ENCODE measurements around the gene PRKCH. TPM values are rescaled to one million over a fixed set of nuclear protein-coding genes. Genes with fewer than 3 reads are reported as not detected.

PRKCH gene
- total and polyA plus RNA-seq, 10 of the 15 experiments (the other 5 are each of a cell fraction or from before 2014, with no cell fraction given): 10.7 to 140 (median 33.2) TPM

- TF ChIP-seq BMI1 (IDR thresholded peaks at IDR 0.05; ENCODE audit: borderline replicate concordance): no peak
- TF ChIP-seq HSF1 (IDR thresholded peaks at IDR 0.05; ENCODE audit: low read depth, low read length): no peak
- TF ChIP-seq SMAD5 (IDR thresholded peaks at IDR 0.05; ENCODE audit: low read depth): no peak
- no peak for TF ChIP-seq MEF2A (IDR thresholded peaks at IDR 0.05; ENCODE audit: insufficient read depth, low read depth, low read length)
- no peak for TF ChIP-seq CTCF (IDR thresholded peaks at IDR 0.05 in 2 of 3, conservative IDR thresholded peaks at IDR 0.05 in 1 of 3; ENCODE audit: control insufficient read depth in 2 of 3, extremely low read depth in 1 of 3, insufficient read depth in 1 of 3, low read depth in 3 of 3, low read length in 3 of 3)
- TF ChIP-seq SUZ12 (IDR thresholded peaks at IDR 0.05; ENCODE audit: unreplicated experiment): no peak
Measured at GRCh38 chr14:61495809-61496208, 174.4 kb downstream of the PRKCH start (continued).

GRCh38 chr14:61498303-61498702 lies 176.9 kb downstream of the PRKCH start:
- Histone ChIP-seq H4K20me1 (ENCODE audit: control insufficient read depth, insufficient read depth) (no peaks in the 10 kb centered on the region), H3K79me2 (ENCODE audit: control insufficient read depth, insufficient read depth, low read length) (no peaks in the 10 kb centered on the region; the same call in 1 of the 2 replicates), H3K27me3 (replicated peaks in 1 of 2; ENCODE audit: control insufficient read depth in 2 of 2, insufficient read depth in 2 of 2, low read length in 1 of 2) (no peaks in the 10 kb centered on the region), H2AFZ (ENCODE audit: control insufficient read depth, low read depth, low read length) (no peak overlapping the region), H3K27ac (ENCODE audit: control insufficient read depth, insufficient read depth) (no peak overlapping the region), H3K4me3 (no peak overlapping the region), H3K4me2 (ENCODE audit: control insufficient read depth, insufficient read depth) (no peak overlapping the region), H3K9ac (ENCODE audit: control insufficient read depth, insufficient read depth, low read length) (no peak overlapping the region), H3K36me3 (ENCODE audit: control insufficient read depth in 2 of 2, insufficient read depth in 2 of 2, low read length in 1 of 2) (peaks cover 2 to 8% of the 10 kb centered on the region in 2 experiments; a peak in 2 of 4 replicates), H3K4me1 (ENCODE audit: control insufficient read depth, insufficient read depth, low read length) (peaks cover 15% of the 10 kb centered on the region), H3K9me3 (replicated peaks; ENCODE audit: control insufficient read depth, insufficient read depth, low read length) (no peaks in the 10 kb centered on the region)
- intact Hi-C loops (cut with micrococcal nuclease; ENCODE audit: unreplicated experiment): no loop called here
- no peak for TF ChIP-seq NBN (IDR thresholded peaks at IDR 0.05)
- TF ChIP-seq SKIL (IDR thresholded peaks at IDR 0.05; ENCODE audit: low read depth, poor library complexity, severe bottlenecking): no peak
- TF ChIP-seq POLR2AphosphoS2 (IDR thresholded peaks at IDR 0.05; ENCODE audit: low read depth, low read length): no peak
- no peak for TF ChIP-seq PAX8 (IDR thresholded peaks at IDR 0.05)
- ChIA-PET POLR2A (no interaction called here), RAD21 (ENCODE audit: unreplicated experiment) (interaction anchor here (2.2 kb wide), 1 partner anchor 21 kb away, joined by 10 read pairs; no protein-coding TSS in a partner anchor), CTCF (interaction anchor here (1.3 to 2.9 kb wide), 3 partner anchors 12 to 26 kb away, joined by 4 to 18 read pairs (median 6); no protein-coding TSS in a partner anchor), SMC1A (ENCODE audit: uncharacterized antibody, unreplicated experiment) (interaction anchor here (1.1 to 2.2 kb wide), 4 partner anchors 8 to 339 kb away, joined by 3 to 7 read pairs (median 3); no protein-coding TSS in a partner anchor)
- in situ Hi-C loops (cut with MboI): no loop called here
- no TSS peak for BruUV-seq (replicated peaks)
- no peak for FAIRE-seq
- WGBS (ENCODE audit: insufficient coverage, insufficient replicate concordance, low lambda C conversion rate, missing lambda C conversion rate): 31% methylated on average over 3 of the region's 3 CpGs
- no peak for ATAC-seq
- no peak for DNase-seq (ENCODE audit: low read depth, low spot score)

Data from GM12878 (cell line).